Heart left ventricle (tissue), 13 donors: ENCODE data around the gene ZNF74.

Experiments
- POLR2A ChIP-seq, 2 donors: fragments of 450-650 bp; IDR thresholded peaks; one replicate each; pipeline ENCODE4 v1.6.1; 2017; ENCODE audit warnings: antibody characterized with exemption in 2 of 2, mild to moderate bottlenecking in 2 of 2, moderate library complexity in 2 of 2
- TF ChIP-seq, protein P1 (sequence below), 12 donors: fragments of 200-600 bp; sonication (generic) in 4 of 12; IDR thresholded peaks; one replicate each; pipeline versions ENCODE4 v1.5.0 to v1.8.0; 2018 to 2022; ENCODE audit warnings: antibody characterized with exemption in 12 of 12, mild to moderate bottlenecking in 5 of 12
- donor health status: ischemic (EF 13 %, LVEDD 7.1; RV severe dilation, severe dysfunction).
- donor health status: DM: no; HTN: yes; CAD: no.
- donor health status: DM: no; HTN: no; CAD: no.
- donor health status: ischemic (EF 25% LVEDD 6.9; RV normal size, moderate dysfunction).
- donor health status: ischemic (EF 25% LVEDD 5.7; RV mildly dilated, moderate dysfunction).
- donor health status: ischemic (EF 35%, LVEDD 5.7; RV mildly dilated, moderate dysfunction).
- donor health status: nonischemic (EF 11% LVEDD 7.7; RV severe dilation, severe dysfunction).
- donor health status: DM: yes; HTN: yes; CAD: no.
- donor health status: PGD.
- donor health status: ischemic (EF 29% LVEDD 5.4; RV normal size, mild dysfunction).
- donor health status: nonischemic (EF 23%, LVEDD 6.1; RV moderate dilation, normal function).

DNA sequence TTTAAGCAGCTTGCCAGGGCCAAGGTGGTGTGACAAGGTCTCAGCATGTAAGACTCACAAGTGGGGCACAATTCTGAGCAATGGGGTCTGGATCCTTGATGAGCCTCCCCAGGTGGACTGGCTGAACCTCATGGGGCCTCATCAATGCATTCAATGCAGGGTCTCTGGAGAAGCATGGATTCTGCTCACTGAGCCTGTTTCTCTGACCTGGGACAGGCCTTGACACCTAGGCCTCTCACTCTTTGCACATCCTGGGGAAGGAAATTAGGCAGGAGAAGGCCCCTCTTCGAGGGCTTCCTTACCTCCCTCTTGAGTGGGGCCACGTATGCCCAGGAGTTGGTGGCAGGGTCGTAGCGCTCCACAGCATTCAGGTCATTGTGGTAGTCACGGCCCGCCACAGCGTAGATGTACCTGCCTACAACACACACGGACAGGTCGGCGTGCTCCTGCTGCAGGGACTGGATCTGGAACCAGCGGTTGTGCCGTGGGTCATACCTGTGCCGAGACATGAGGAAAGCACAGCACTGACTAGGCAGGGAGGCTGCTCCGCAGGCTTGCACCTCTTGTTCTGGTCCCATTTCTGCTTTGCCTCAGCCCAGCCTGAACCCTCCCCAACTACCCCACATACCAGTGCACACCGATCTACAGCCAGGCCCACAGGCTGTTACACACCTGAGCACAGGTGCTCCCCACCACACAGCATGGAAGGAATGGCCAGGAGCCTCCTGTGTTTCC lies 63.7 kb downstream of the ZNF74 start:
- TF ChIP-seq POLR2A (IDR thresholded peaks at IDR 0.05): no peak
- TF ChIP-seq, protein P1, sequence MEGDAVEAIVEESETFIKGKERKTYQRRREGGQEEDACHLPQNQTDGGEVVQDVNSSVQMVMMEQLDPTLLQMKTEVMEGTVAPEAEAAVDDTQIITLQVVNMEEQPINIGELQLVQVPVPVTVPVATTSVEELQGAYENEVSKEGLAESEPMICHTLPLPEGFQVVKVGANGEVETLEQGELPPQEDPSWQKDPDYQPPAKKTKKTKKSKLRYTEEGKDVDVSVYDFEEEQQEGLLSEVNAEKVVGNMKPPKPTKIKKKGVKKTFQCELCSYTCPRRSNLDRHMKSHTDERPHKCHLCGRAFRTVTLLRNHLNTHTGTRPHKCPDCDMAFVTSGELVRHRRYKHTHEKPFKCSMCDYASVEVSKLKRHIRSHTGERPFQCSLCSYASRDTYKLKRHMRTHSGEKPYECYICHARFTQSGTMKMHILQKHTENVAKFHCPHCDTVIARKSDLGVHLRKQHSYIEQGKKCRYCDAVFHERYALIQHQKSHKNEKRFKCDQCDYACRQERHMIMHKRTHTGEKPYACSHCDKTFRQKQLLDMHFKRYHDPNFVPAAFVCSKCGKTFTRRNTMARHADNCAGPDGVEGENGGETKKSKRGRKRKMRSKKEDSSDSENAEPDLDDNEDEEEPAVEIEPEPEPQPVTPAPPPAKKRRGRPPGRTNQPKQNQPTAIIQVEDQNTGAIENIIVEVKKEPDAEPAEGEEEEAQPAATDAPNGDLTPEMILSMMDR (IDR thresholded peaks at IDR 0.05): no peak
